Neural progenitor cell (in vitro differentiated cells): ENCODE data around the gene CAPN10.

ENCODE experiments used
- CTCF ChIP-seq: fragments of 200-600 bp; sonication (generic); IDR thresholded peaks from 2 replicates; pipeline ENCODE4 v1.5.1; 2017; ENCODE audit warnings: antibody characterized with exemption, mild to moderate bottlenecking
- EZH2 ChIP-seq: fragments of 200-600 bp; sonication (generic); IDR thresholded peaks from 2 replicates; pipeline ENCODE4 v1.6.1; 2017; ENCODE audit warnings: antibody characterized with exemption, mild to moderate bottlenecking, moderate library complexity

- TF ChIP-seq CTCF (peak; percentile 37), EZH2 (no peak)
These were observed 25.8 kb upstream of the CAPN10 start for GRCh38 chr2:240560480-240561324.
